Esophagus muscularis mucosa (tissue), 4 donors: Measurements from ENCODE around the gene OTULINL.

Experiments used
- CTCF ChIP-seq, 3 experiments: fragments of 200-600 bp in 2 of 3; fragments of 450-650 bp in 1 of 3; sonication (generic) in 2 of 3; IDR thresholded peaks; one replicate each; pipeline ENCODE4 v1.5.1; 2017 to 2019; ENCODE audit warnings: antibody characterized with exemption in 3 of 3, mild to moderate bottlenecking in 2 of 3, moderate library complexity in 1 of 3
- EP300 ChIP-seq: sonication (generic); formaldehyde crosslinking; IDR thresholded peaks from one replicate; pipeline ENCODE4 v1.6.1; 2017; ENCODE audit warnings: antibody characterized with exemption
- POLR2A ChIP-seq: fragments of 450-650 bp; IDR thresholded peaks from one replicate; pipeline ENCODE4 v1.6.1; 2017; ENCODE audit warnings: antibody characterized with exemption, moderate library complexity, mild to moderate bottlenecking, low read depth

- TF ChIP-seq CTCF (IDR thresholded peaks at IDR 0.05), result no peak
- no peak for TF ChIP-seq POLR2A
- no peak for TF ChIP-seq EP300
Observed at GRCh38 chr5:14574096-14574495, 7.5 kb upstream of the OTULINL start.
